Stromal cell of bone marrow (primary cell): ENCODE measurements around the gene TMC1.
"Not testable (repeated sequence)": the region's sequence is repeated elsewhere in the genome, so short reads cannot be mapped to it uniquely, and the experiment has no call there.

Experiments
- DNase-seq: peaks from one replicate; pipeline ENCODE4 v3.0.0-alpha.2; 2012; ENCODE audit warnings: low read depth

The TMC1 gene

DNA sequence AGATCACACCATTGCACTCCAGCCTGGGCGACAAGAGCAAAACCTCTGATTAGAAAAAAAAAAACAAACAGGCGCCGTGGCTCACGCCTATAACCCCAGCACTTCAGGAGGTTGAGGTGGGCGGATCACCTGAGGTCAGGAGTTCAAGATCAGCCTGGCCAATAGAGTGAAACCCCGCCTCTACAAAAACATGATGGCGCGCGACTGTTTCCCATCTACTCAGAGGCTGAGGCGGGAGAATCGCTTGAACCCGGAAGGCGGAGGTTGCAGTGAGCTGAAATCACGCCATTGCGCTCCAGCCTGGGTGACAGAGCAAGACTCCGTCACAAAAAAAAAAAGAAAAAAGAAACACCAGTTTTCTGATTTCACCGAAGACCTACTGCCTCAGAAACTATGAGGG, at the start of gene TMC1:
Gene TMC1, plus strand, starts transcription at position 193 of the 400 bp plus-strand sequence. CDS start 127,041 bp downstream, outside the sequence.
- not testable (repeated sequence) for DNase-seq

DNA sequence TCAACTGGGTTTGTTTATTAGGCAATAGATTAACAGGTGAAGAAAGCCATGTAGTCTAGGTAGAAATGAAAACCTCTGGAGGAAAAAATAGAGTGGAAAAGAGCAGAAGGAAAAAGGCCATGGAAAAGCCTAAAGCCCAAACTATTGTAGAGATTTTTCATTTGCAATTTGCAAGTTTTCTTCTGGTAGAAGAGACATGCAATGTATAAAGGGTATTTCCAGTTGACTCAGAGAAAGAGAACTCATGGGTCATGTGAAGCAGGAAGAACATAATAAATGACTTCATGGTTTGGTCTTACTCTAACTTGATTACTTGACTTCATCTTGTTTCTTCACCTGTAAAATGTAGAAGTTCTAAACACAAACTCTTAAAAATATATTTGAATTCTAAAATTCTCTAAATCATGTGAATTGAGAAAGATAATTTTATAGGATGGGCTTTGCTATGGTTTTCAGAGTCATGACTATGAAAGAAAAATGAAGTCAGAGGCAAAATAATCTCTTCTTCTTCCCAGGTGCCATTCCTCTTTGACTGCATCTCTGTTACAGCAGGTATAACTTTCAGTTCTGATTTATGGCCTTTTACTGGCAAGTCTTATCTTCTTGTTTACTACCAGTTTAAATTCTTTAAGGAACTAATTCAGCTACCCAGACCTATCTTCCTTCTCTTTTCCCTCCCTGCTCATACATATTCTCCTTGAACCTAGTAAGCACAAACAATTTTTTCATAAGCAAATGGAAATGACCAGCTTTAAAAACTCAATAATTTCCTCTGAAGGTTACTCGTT, 47.7 kb upstream of the TMC1 start:
- DNase-seq = peak; percentile 37

DNA sequence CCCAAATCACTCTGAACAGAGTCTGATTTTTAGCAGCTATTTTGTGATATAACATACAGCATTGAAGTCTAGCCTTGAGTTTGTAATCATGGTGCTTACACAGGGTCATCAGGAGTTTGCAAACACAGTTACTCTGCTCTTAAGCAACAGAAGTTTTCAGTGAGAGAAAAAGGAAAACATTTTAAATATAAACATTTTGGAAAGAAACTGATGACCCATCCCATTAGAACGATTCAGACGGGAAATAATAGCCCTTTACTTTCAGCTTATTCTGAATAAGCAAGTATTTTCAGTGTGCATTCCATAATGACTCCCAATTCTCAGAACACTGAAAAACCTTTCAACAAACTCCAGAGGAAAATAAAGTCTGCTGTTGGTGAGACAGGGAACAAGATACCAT, 46.7 kb upstream of the TMC1 start:
- no peak for DNase-seq

DNA sequence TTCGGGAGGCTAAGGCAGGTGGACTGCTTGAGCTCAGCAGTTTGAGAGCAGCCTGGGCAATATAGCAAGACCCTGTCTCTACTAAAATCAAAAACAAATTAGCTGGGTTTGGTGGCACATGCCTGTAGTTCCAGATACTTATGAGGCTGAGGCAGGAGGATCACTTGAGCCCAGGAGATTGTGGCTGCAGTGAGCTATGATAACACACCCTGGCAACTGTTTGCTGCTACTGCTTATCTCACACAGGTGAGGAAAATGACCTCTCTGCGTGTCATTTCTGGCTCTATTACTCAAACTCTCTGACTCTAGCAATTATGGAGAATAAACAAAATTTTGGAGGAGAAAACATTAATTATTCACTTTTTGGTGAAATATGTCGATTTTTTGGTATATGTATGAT, 45.3 kb upstream of the TMC1 start:
- DNase-seq = no peak

GRCh38 chr9:72476617-72477437, 44.6 kb upstream of the TMC1 start:
- no peak for DNase-seq

DNA sequence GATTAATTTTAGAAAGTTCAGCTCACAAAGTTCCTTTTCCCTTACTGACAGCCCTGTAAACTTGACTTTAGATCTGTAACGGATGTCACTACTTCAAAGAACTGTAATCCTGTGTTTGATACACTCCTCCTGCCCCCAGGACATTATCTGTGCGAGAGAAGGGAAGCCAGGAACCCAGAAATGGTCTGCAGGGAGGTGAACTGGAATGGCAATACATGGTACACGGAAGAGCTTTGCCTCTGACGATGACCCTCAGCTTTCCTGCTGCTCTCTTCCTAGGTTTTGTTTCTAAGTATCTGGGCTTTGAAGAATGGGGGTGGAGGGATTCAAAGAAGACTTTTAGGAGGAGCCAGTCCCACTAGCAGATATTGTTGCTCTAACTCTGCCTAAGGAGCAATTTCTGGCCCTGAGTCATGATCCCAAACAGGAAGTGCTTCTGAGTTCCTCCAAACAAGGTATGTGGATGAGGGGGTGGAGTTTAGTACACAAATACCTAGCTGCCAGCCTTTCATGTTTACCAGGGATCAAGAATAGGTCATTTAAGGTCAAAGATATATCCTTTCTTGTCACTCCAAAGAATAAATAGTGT, 43.4 kb upstream of the TMC1 start:
- no peak for DNase-seq

- no peak for DNase-seq
These were observed 42.4 kb upstream of the TMC1 start for GRCh38 chr9:72478966-72479365.

DNA sequence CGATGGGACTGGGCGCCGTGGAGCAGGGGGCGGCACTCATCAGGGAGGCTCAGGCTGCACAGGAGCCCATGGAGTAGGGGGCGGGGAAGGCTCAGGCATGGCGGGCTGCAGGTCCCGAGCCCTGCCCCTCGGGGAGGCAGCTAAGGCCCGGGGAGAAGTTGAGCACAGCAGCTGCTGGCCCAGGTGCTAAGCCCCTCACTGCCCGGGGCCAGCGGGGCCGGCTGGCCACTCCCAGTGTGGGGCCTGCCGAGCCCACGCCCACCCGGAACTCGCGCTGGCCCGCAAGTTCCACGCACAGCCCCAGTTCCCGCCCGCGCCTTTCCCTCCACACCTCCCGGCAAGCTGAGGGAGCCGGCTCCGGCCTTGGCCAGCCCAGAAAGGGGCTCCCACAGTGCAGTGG, 41.1 kb upstream of the TMC1 start:
- DNase-seq = not testable (repeated sequence)

DNA sequence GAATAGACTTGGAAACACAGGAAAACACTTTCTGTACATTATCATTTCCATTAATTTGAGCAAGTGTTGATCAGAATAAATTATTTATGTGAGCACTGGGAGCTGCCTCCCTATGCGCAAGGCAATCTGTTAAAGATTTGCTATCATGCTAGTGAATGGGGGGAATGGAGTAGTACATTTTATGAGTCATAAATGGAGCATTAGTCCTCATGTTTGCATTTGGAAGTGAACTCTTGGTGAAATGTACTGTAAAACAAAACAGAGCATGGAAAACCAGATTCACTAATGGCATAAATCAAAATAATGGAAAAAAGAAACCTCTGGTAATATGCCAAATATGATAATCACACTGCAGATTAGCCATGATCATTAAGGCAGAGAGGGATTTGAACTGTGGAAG, 40.5 kb upstream of the TMC1 start:
- no peak for DNase-seq

- no peak for DNase-seq
These were observed 35.4 kb upstream of the TMC1 start for GRCh38 chr9:72485821-72486593.

- DNase-seq = no peak
These were observed 34.8 kb upstream of the TMC1 start for GRCh38 chr9:72486594-72486955.

DNA sequence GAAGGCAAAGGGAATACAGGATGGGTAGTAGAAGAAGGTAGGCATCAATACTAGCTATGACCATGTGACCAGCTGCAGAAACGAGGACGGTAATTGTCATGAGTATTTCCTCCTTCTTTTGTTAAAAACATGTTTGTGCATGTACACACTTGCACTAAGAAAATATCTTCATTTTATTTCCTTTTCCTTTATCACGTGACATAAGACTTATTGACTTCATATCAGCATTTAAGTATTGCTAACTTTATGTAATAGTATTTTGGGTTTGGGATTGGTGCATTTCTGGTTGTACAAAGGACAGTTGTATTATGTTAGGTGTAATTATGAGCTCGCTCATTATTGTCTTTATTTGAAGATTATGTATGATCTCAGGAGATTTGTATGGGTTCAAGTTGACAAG, 33.7 kb upstream of the TMC1 start:
- DNase-seq = not testable (repeated sequence)

DNA sequence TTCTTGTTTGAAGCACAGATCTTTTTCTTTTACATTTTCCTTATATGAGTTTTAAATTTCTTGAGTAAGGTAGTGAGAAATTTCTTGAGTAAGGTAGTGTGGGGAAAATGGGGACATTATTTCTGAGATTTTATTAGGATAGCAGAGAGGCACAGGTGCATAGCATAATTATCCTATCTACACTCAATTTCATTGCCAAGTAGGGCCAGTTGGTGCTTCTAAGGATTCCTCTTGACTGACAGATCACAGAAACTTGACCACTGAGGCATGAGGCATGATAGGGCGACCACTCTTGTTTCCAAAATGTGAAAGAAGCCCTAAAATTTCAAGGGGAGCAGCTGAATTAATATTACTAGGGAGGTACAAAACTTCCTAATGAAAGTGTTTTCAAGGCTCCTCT, 31.4 kb upstream of the TMC1 start:
- no peak for DNase-seq

GRCh38 chr9:72491242-72491641, 30.2 kb upstream of the TMC1 start:
- DNase-seq = no peak

GRCh38 chr9:72494051-72494450, 27.4 kb upstream of the TMC1 start:
- no peak for DNase-seq

DNA sequence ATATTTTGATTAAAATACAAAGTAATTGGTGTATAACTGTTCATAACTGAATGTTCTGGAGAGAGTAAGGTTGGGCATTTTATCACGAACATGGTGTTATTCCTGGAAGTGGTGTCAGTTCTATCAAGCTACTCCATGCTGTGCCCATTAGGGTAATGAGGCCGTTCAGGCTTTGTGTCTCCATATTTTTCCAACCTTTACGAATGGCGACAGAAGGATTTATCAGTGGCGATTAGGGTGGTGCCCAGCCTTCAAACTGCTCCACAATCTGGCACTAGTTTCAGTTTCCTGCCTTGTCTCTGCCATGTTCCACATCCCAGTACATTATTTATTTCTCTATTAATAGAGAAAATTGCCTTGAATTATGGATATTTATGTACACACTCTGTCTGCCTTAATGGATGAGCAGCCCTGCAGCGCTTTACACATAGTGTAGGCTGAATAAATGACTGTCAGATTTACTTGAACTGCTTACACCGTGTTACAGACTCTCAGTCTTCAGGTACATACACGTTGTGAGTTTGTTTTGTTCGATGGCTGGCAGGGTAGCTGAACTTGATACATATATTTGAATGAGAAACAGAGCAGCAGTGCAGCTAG, 23.9 kb upstream of the TMC1 start:
- DNase-seq = no peak

DNA sequence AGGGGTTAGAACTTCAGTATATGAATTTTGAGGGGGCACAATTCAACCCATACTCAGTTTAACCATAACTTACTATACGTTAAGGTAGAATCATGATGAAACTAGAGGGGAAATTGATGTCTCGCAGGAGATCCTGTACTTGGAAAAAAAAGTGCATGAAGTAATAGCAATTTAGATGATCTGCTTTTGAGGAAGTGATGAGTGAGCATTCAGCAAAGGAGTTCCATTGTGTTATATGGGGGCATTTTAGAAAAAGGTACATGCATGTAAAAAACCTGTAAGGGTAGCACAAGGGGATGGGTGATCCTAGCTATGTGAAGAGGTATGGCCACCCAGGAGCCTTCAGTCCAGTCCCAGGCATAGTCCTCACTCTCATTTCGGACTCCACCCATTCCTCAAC, 14.8 kb upstream of the TMC1 start:
- DNase-seq = no peak

- peak; percentile 50 for DNase-seq
These were observed 12.4 kb upstream of the TMC1 start for GRCh38 chr9:72509053-72509452.

- DNase-seq = no peak
These were observed 11.8 kb upstream of the TMC1 start for GRCh38 chr9:72509635-72510034.

GRCh38 chr9:72521011-72521410, 397 bp upstream of the TMC1 start:
- not testable (repeated sequence) for DNase-seq

DNA sequence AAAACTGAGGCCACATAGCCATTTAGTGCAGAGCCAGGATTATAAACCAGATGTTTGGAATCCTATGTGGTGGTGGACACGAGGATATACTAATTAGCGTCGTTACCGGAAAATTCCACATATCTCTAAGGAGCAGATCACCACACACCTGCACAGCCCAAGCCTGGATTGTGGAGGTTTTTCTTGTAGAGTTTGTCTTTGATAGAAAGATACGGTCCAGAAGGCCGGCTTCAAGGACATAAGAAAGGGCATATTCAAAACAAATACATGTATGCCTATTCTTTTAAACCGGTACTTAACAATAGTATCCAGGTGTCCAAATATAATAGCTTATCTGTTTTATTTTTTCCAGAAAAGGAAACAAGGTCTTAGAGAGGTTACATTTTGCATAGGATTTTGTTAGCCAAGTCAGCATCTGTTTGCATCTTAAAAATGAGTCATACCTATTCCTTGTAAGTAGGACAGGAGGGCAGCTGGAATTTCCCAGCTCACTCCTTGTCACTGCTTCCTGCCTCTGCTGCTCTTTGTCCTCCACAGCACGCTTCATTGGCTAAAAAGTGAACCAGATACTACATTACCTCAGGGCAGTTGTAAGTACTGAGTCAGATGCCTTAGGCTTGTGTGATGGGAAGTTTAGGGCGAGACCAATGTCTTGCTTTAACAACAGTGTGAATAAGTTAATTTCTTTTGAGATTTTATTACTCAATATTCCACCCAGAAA, 3.6 kb downstream of the TMC1 start:
- peak; percentile 88 for DNase-seq
